Duodenal mucosa (tissue), 2 donors: ENCODE measurements around the gene ATP13A3.

Source experiments
- H3K27ac ChIP-seq: one replicate; pipeline ENCODE4 v1.7.0; 2013; ENCODE audit warnings: low read depth, low read length
- H3K27me3 ChIP-seq, 2 donors: one replicate each; pipeline ENCODE4 v1.7.0; 2013; ENCODE audit warnings: low read length in 2 of 2, control low read depth in 1 of 2; ENCODE audit not compliant: insufficient read depth in 2 of 2, control insufficient read depth in 1 of 2
- H3K36me3 ChIP-seq, 2 donors: one replicate each; pipeline ENCODE4 v1.7.0; 2013; ENCODE audit warnings: low read length in 2 of 2, control low read depth in 1 of 2; ENCODE audit not compliant: insufficient read depth in 2 of 2, control insufficient read depth in 1 of 2
- H3K4me1 ChIP-seq, 2 donors: one replicate each; pipeline ENCODE4 v1.7.0; 2013; ENCODE audit warnings: low read length in 2 of 2, control low read depth in 1 of 2; ENCODE audit not compliant: insufficient read depth in 2 of 2, control insufficient read depth in 1 of 2
- H3K4me3 ChIP-seq, 2 donors: one replicate each; pipeline ENCODE4 v1.7.0; 2013; ENCODE audit warnings: low read length in 2 of 2, low read depth in 1 of 2
- H3K9ac ChIP-seq, 2 donors: one replicate each; pipeline ENCODE4 v1.7.0; 2013; ENCODE audit warnings: low read length in 2 of 2, low read depth in 1 of 2
- H3K9me3 ChIP-seq, 2 donors: one replicate each; pipeline ENCODE4 v1.7.0; 2013; ENCODE audit warnings: low read length in 2 of 2, control low read depth in 1 of 2; ENCODE audit not compliant: control insufficient read depth in 1 of 2

Gene ATP13A3

GRCh38 chr3:194367992-194368841 is 118.6 kb downstream of the ATP13A3 start:
- Histone ChIP-seq H3K4me3 (no peak overlapping the region), H3K27me3 (peaks cover 18 to 24% of the 10 kb centered on the region in 2 donors), H3K4me1 (peaks cover 0 to 4% of the 10 kb centered on the region in 2 donors), H3K9ac (no peak overlapping the region), H3K9me3 (no peaks in the 10 kb centered on the region), H3K36me3 (no peaks in the 10 kb centered on the region), H3K27ac (no peak overlapping the region)

GRCh38 chr3:194365978-194366490 is 120.8 kb downstream of the ATP13A3 start:
- Histone ChIP-seq H3K27ac (no peak overlapping the region), H3K9ac (no peak overlapping the region), H3K27me3 (peaks cover 18 to 24% of the 10 kb centered on the region in 2 donors), H3K36me3 (no peaks in the 10 kb centered on the region), H3K4me3 (no peak overlapping the region), H3K4me1 (peaks cover 0 to 4% of the 10 kb centered on the region in 2 donors), H3K9me3 (no peaks in the 10 kb centered on the region)

GRCh38 chr3:194365526-194365925 is 121.3 kb downstream of the ATP13A3 start:
- H3K27me3 ChIP-seq: peaks cover 18 to 22% of the 10 kb centered on the region in 2 donors
- no peak overlapping the region for H3K27ac ChIP-seq
- H3K4me1 ChIP-seq: peaks cover 0 to 4% of the 10 kb centered on the region in 2 donors

GRCh38 chr3:194364652-194365434 is 122.0 kb downstream of the ATP13A3 start:
- no peak overlapping the region for H3K9ac ChIP-seq
- no peak overlapping the region for H3K27ac ChIP-seq
- no peak overlapping the region for H3K4me3 ChIP-seq
- H3K9me3 ChIP-seq: no peaks in the 10 kb centered on the region
- peaks cover 16 to 21% of the 10 kb centered on the region in 2 donors for H3K27me3 ChIP-seq
- H3K36me3 ChIP-seq: no peaks in the 10 kb centered on the region
- peaks cover 0 to 4% of the 10 kb centered on the region in 2 donors for H3K4me1 ChIP-seq

More at GRCh38 chr3:194365526-194365925, 121.3 kb downstream of the ATP13A3 start:
- no peak overlapping the region for H3K9ac ChIP-seq
- H3K9me3 ChIP-seq: no peaks in the 10 kb centered on the region
- no peak overlapping the region for H3K4me3 ChIP-seq
- no peaks in the 10 kb centered on the region for H3K36me3 ChIP-seq

GRCh38 chr3:194364314-194364651 is 122.5 kb downstream of the ATP13A3 start:
- no peak overlapping the region for H3K27ac ChIP-seq

GRCh38 chr3:194360568-194360967 is 126.2 kb downstream of the ATP13A3 start:
- H3K9me3 ChIP-seq: no peaks in the 10 kb centered on the region
- peaks cover 0 to 4% of the 10 kb centered on the region in 2 donors for H3K4me1 ChIP-seq
- H3K27ac ChIP-seq: no peak overlapping the region
- H3K36me3 ChIP-seq: no peaks in the 10 kb centered on the region
- H3K4me3 ChIP-seq: no peak overlapping the region
- H3K27me3 ChIP-seq: no peaks in the 10 kb centered on the region
- no peak overlapping the region for H3K9ac ChIP-seq

More at GRCh38 chr3:194364314-194364651, 122.5 kb downstream of the ATP13A3 start:
- Histone ChIP-seq H3K9ac (no peak overlapping the region), H3K27me3 (peaks cover 11 to 17% of the 10 kb centered on the region in 2 donors), H3K4me1 (peaks cover 0 to 4% of the 10 kb centered on the region in 2 donors), H3K4me3 (no peak overlapping the region), H3K9me3 (no peaks in the 10 kb centered on the region), H3K36me3 (no peaks in the 10 kb centered on the region)

- H3K36me3 ChIP-seq: no peaks in the 10 kb centered on the region
- H3K4me1 ChIP-seq: no peaks in the 10 kb centered on the region
- no peak overlapping the region for H3K4me3 ChIP-seq
- H3K27me3 ChIP-seq: no peaks in the 10 kb centered on the region
- no peak overlapping the region for H3K27ac ChIP-seq
- H3K9me3 ChIP-seq: no peaks in the 10 kb centered on the region
- no peak overlapping the region for H3K9ac ChIP-seq
Observed at GRCh38 chr3:194357681-194358080, 129.1 kb downstream of the ATP13A3 start.

- Histone ChIP-seq H3K36me3 (no peaks in the 10 kb centered on the region), H3K27me3 (no peaks in the 10 kb centered on the region), H3K9me3 (no peaks in the 10 kb centered on the region), H3K4me1 (no peaks in the 10 kb centered on the region), H3K9ac (no peak overlapping the region), H3K4me3 (no peak overlapping the region), H3K27ac (no peak overlapping the region)
Observed at GRCh38 chr3:194355379-194355778, 131.4 kb downstream of the ATP13A3 start.

GRCh38 chr3:194354315-194354714 is 132.5 kb downstream of the ATP13A3 start:
- H3K4me3 ChIP-seq: no peak overlapping the region
- H3K36me3 ChIP-seq: no peaks in the 10 kb centered on the region
- H3K9me3 ChIP-seq: no peaks in the 10 kb centered on the region
- no peaks in the 10 kb centered on the region for H3K4me1 ChIP-seq
- no peak overlapping the region for H3K27ac ChIP-seq
- H3K9ac ChIP-seq: no peak overlapping the region
- no peaks in the 10 kb centered on the region for H3K27me3 ChIP-seq
